HEK293T (cell line): ENCODE data around the gene LRRC8E.
A peak's percentile ranks its signal among the peaks of the same experiment; 100 is the strongest.

Experiments used
- CTCF ChIA-PET: fragments of 350-600 bp; formaldehyde crosslinking; extraction: SDS; loops from one replicate; lab custom pipeline; 2021; ENCODE audit warnings: antibody characterized with exemption, inconsistent platforms; lab: Yijun Ruan, JAX
- POLR2A ChIA-PET: fragments of 350-600 bp; formaldehyde crosslinking; extraction: SDS; loops from one replicate; lab custom pipeline; 2020; ENCODE audit warnings: antibody characterized with exemption, inconsistent platforms; lab: Yijun Ruan, JAX
- DNase-seq: peaks from one replicate; pipeline ENCODE4 v3.0.0; 2012; ENCODE audit warnings: mixed read lengths; ENCODE audit errors: extremely low spot score
- ARNT ChIP-seq: fragments of 450-650 bp; IDR thresholded peaks from 2 replicates; pipeline ENCODE4 v1.6.1; 2017; ENCODE audit warnings: mild to moderate bottlenecking
- BHLHE40 ChIP-seq: fragments of 450-650 bp; IDR thresholded peaks from 2 replicates; pipeline ENCODE4 v1.6.1; 2016; ENCODE audit warnings: mild to moderate bottlenecking, moderate library complexity, borderline replicate concordance
- CTBP1 ChIP-seq: fragments of 450-650 bp; IDR thresholded peaks from 2 replicates; pipeline ENCODE4 v1.6.1; 2016; ENCODE audit warnings: borderline replicate concordance
- ELF4 ChIP-seq: fragments of 450-650 bp; IDR thresholded peaks from 2 replicates; pipeline ENCODE4 v1.6.1; 2017; ENCODE audit warnings: antibody characterized with exemption
- FOXA1 ChIP-seq: fragments of 450-650 bp; IDR thresholded peaks from 2 replicates; pipeline ENCODE4 v1.6.1; 2016; ENCODE audit warnings: mild to moderate bottlenecking
- FOXK2 ChIP-seq: fragments of 450-650 bp; IDR thresholded peaks from 2 replicates; pipeline ENCODE4 v1.6.1; 2016; ENCODE audit warnings: mild to moderate bottlenecking
- FOXM1 ChIP-seq: fragments of 450-650 bp; IDR thresholded peaks from 2 replicates; pipeline ENCODE4 v1.6.1; 2017; ENCODE audit warnings: mild to moderate bottlenecking, borderline replicate concordance
- HDGF ChIP-seq: fragments of 450-650 bp; IDR thresholded peaks from 2 replicates; pipeline ENCODE4 v1.6.1; 2017; ENCODE audit warnings: antibody characterized with exemption, borderline replicate concordance
- L3MBTL2 ChIP-seq: fragments of 450-650 bp; conservative IDR thresholded peaks from 2 replicates; pipeline ENCODE4 v1.6.1; 2016; ENCODE audit warnings: mild to moderate bottlenecking
- LEF1 ChIP-seq: fragments of 450-650 bp; IDR thresholded peaks from 2 replicates; pipeline ENCODE4 v1.6.1; 2017; ENCODE audit warnings: mild to moderate bottlenecking, borderline replicate concordance
- NFRKB ChIP-seq: fragments of 450-650 bp; IDR thresholded peaks from 2 replicates; pipeline ENCODE4 v1.6.1; 2016; ENCODE audit warnings: mild to moderate bottlenecking, moderate library complexity
- PKNOX1 ChIP-seq: fragments of 450-650 bp; IDR thresholded peaks from 2 replicates; pipeline ENCODE4 v1.6.1; 2016
- SP1 ChIP-seq: fragments of 450-650 bp; IDR thresholded peaks from 2 replicates; pipeline ENCODE4 v1.6.1; 2017
- SUZ12 ChIP-seq: fragments of 450-650 bp; IDR thresholded peaks from 2 replicates; pipeline ENCODE4 v1.6.1; 2016; ENCODE audit warnings: mild to moderate bottlenecking
- TARDBP ChIP-seq: fragments of 450-650 bp; IDR thresholded peaks from 2 replicates; pipeline ENCODE4 v1.6.1; 2016
- ZNF384 ChIP-seq: fragments of 450-650 bp; IDR thresholded peaks from 2 replicates; pipeline ENCODE4 v1.6.1; 2016

The LRRC8E gene

GRCh38 chr19:7860714-7861618 is 27.3 kb upstream of the LRRC8E start:
- TF ChIP-seq PKNOX1 (no peak), HDGF (no peak), ELF4 (no peak), TARDBP (no peak), NFRKB (no peak), SUZ12 (no peak), FOXA1 (no peak), SP1 (no peak), L3MBTL2 (no peak), FOXM1 (no peak), LEF1 (no peak), ZNF384 (no peak), BHLHE40 (no peak), FOXK2 (no peak), ARNT (no peak), CTBP1 (no peak)
- ChIA-PET CTCF (no interaction called here), POLR2A (no interaction called here)
- no peak for DNase-seq

DNA sequence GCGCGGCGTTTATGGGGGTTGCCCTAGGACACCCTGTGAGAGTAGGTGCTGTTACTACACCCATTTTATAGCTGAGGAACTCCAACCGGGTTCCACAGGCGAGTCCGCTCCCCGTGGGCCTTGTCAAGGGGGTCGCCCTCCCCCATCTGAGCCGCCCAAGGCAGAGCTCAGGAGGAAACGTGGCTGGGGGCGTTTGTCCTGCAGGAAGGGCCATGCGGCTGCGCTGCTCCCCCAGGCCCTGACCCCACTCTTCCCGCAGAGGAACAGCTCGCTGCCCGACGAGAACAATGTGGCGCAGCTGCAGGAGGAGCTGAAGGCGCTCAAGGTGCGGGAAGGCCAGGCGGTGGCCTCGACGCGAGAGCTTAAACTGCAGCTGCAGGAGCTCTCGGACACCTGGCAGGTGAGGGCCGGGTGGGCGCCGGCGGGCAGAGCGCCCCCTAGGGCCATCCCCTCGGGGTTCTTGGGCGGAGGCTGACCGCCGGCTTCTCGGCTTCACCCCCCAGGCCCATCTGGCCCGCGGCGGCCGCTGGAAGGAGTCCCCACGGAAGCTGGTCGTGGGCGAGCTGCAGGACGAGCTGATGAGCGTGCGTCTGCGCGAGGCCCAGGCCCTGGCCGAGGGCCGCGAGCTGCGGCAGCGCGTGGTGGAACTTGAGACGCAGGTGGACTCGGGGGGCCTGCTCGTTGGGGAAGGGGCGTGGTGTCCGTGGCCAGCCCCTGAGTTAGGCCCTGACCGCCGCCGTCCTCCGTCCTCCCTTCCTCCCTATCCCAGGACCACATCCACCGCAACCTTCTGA is 26.5 kb upstream of the LRRC8E start:
- DNase-seq = no peak
- ChIA-PET CTCF (interaction anchor here (0.5 kb wide), 1 partner anchor 1894 kb away, joined by 4 read pairs; no protein-coding TSS in a partner anchor), POLR2A (no interaction called here)
- no peak for TF ChIP-seq ARNT
- TF ChIP-seq CTBP1 = no peak
- TF ChIP-seq ELF4 = no peak
- no peak for TF ChIP-seq SUZ12

GRCh38 chr19:7862413-7862951 is 25.8 kb upstream of the LRRC8E start:
- peak; percentile 52 for DNase-seq
- ChIA-PET POLR2A (interaction anchor here (1.0 kb wide), 1 partner anchor 10 kb away, joined by 4 read pairs; no protein-coding TSS in a partner anchor), CTCF (no interaction called here)
- TF ChIP-seq ARNT (no peak), ELF4 (no peak), CTBP1 (no peak)

DNA sequence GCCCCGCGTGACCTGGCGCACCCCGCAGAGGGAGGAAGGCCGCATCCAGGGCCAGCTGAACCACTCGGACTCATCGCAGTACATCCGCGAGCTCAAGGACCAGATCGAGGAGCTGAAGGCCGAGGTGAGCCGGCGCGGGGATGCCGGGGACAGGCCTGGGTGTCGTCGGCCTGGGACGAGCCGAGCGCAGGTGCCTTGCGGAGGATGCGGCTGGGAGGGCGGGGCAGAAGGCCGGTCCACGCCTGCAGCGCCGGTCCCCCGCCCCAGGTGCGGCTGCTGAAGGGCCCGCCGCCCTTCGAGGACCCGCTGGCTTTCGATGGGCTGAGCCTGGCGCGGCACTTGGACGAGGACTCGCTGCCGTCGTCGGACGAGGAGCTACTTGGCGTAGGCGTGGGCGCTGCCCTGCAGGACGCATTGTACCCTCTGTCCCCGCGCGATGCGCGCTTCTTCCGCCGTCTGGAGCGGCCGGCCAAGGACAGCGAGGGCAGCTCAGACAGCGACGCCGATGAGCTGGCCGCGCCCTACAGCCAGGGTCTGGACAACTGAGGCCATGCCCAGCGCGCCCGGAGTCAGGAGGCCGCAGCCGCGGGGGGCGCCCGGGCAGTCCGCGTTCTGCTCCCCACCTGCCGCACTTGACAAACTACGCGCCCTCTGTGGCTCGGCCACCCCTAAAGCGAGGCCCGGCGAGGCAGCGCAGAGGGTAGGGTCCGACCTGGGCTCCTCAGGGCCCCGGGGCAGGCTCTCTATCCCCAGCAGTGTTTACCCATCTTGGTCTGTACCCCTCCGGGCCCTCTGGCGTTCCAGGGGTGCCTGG is 24.9 kb upstream of the LRRC8E start:
- DNase-seq = no peak
- POLR2A ChIA-PET = interaction anchor here (1.0 kb wide), 1 partner anchor 11 kb away, joined by 4 read pairs; no protein-coding TSS in a partner anchor
- CTCF ChIA-PET = no interaction called here
- TF ChIP-seq L3MBTL2 (no peak), SP1 (no peak), ARNT (no peak), CTBP1 (no peak), FOXA1 (no peak), ZNF384 (no peak), PKNOX1 (no peak), FOXM1 (no peak), SUZ12 (no peak), HDGF (no peak)

DNA sequence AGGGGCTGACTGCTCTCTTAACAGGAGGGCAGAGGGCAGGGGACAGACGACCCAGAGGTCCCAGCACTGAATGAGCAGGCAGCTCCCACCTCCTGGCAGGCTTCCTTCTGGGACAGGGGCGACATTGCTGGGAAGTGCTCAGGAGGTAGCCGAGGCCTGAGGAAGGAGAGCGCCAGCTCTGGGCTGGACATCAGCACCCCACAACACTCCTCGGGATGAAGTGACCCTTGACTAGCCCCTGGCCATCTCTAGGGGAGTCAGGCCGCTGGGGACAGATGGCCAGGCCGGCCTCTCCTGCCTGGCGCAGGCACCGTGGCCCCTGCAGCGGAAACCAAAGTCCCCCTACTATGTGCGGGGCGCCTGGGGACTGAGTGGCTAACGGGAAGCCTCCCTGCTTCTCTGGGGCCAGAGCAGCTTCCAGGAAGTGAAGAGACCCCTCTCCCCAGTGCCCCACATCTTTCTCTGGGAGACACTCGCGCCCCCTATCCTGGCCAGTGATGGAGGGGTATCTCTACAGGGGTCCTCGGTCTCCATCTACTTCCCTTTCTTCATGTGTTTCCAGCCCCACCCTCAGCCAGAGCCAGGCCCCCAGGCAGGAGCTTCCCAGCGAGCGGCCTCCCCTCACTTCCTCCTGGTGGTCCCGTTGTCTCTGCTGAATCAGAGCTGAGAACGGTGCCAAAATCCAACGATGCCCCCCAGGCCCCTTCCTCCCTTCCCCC is 24.2 kb upstream of the LRRC8E start:
- POLR2A ChIA-PET = interaction anchor here (1.2 kb wide), 1 partner anchor 39 kb away, joined by 3 read pairs; the partner anchor contains the start of gene MAP2K7
- TF ChIP-seq SP1 (no peak), L3MBTL2 (no peak), CTBP1 (no peak), HDGF (no peak), ARNT (no peak), PKNOX1 (no peak), BHLHE40 (no peak), LEF1 (no peak), FOXA1 (no peak), SUZ12 (no peak), FOXK2 (no peak), NFRKB (no peak), TARDBP (no peak), ELF4 (no peak)
- CTCF ChIA-PET = no interaction called here

More for the DNA sequence above, 24.2 kb upstream of the LRRC8E start:
- DNase-seq = no peak
